Hepatocyte (in vitro differentiated cells): Measurements from ENCODE around the gene ITPR3. TPM values are rescaled to one million over a fixed set of nuclear protein-coding genes. Genes with fewer than 3 reads are reported as not detected.

ENCODE experiments used
- DNase-seq: peaks from one replicate; pipeline ENCODE4 v3.0.0-alpha.2; 2016; ENCODE audit warnings: low spot score
- H2AFZ ChIP-seq: fragments of 200-600 bp; sonication (generic); 2 replicates; pipeline ENCODE4 v1.6.0; 2016; ENCODE audit warnings: antibody characterized with exemption, mild to moderate bottlenecking
- H3K27ac ChIP-seq: fragments of 200-600 bp; sonication (generic); 2 replicates; pipeline ENCODE4 v1.5.1; 2016; ENCODE audit warnings: mild to moderate bottlenecking
- H3K27me3 ChIP-seq: fragments of 200-600 bp; sonication (generic); 2 replicates; pipeline ENCODE4 v1.6.1; 2016
- H3K36me3 ChIP-seq: fragments of 200-600 bp; sonication (generic); replicated peaks from 2 replicates; pipeline ENCODE4 v1.5.1; 2016; ENCODE audit warnings: low read depth; ENCODE audit not compliant: insufficient read depth
- H3K4me1 ChIP-seq: fragments of 200-600 bp; sonication (generic); 2 replicates; pipeline ENCODE4 v1.5.1; 2016; ENCODE audit warnings: mild to moderate bottlenecking, moderate library complexity; ENCODE audit not compliant: insufficient read depth
- H3K4me2 ChIP-seq: fragments of 200-600 bp; sonication (generic); 2 replicates; pipeline ENCODE4 v1.6.0; 2016
- H3K4me3 ChIP-seq: fragments of 200-600 bp; sonication (generic); 2 replicates; pipeline ENCODE4 v1.5.1; 2016; ENCODE audit warnings: mild to moderate bottlenecking
- H3K79me2 ChIP-seq: fragments of 200-600 bp; sonication (generic); 2 replicates; pipeline ENCODE4 v1.6.0; 2017; ENCODE audit warnings: mild to moderate bottlenecking
- H3K9me2 ChIP-seq: fragments of 200-600 bp; sonication (generic); replicated peaks from 2 replicates; pipeline ENCODE4 v1.6.0; 2017; ENCODE audit warnings: mild to moderate bottlenecking; ENCODE audit not compliant: insufficient read depth
- H3K9me3 ChIP-seq: fragments of 200-600 bp; sonication (generic); 2 replicates; pipeline ENCODE4 v1.5.1; 2016; ENCODE audit warnings: low read depth, mild to moderate bottlenecking
- H4K20me1 ChIP-seq: fragments of 200-600 bp; sonication (generic); 2 replicates; pipeline ENCODE4 v1.6.0; 2016; ENCODE audit warnings: mild to moderate bottlenecking; ENCODE audit not compliant: insufficient read depth, poor library complexity, severe bottlenecking
- EZH2 ChIP-seq: fragments of 200-600 bp; sonication (generic); IDR thresholded peaks from 2 replicates; pipeline ENCODE4 v1.6.1; 2016; ENCODE audit warnings: antibody characterized with exemption, mild to moderate bottlenecking, borderline replicate concordance
- EZH2phosphoT487 ChIP-seq: fragments of 200-600 bp; sonication (generic); IDR thresholded peaks from one replicate; pipeline ENCODE4 v1.6.1; 2018; ENCODE audit warnings: antibody characterized with exemption, mild to moderate bottlenecking, low read depth, moderate library complexity; ENCODE audit not compliant: unreplicated experiment, severe bottlenecking
- WGBS: methylation state at CpG from one replicate; pipeline ENCODE4 v1.1.6; 2016; ENCODE audit warnings: low lambda C conversion rate; ENCODE audit errors: missing lambda C conversion rate; 5-methylcytosine and 5-hydroxymethylcytosine counted together
- polyA plus RNA-seq: library from polyadenylated mRNA; unstranded; fragments of >200 nt; fragmentation: Nextera tagmentation; extraction: Ambion mirVana; gene quantifications from 2 replicates; pipeline ENCODE4 v1.2.1, GENCODE V29; 2016
- total RNA-seq: library from RNA; depleted of rRNA; stranded (reverse); fragments of >200 nt; gene quantifications from 2 replicates; pipeline ENCODE4 v1.2.3, GENCODE V29; 2014
- TF ChIP-seq, protein P1 (sequence below): fragments of 200-600 bp; sonication (generic); IDR thresholded peaks from 2 replicates; pipeline ENCODE4 v1.5.1; 2016; ENCODE audit warnings: antibody characterized with exemption, mild to moderate bottlenecking; ENCODE audit not compliant: poor library complexity

ITPR3 gene
- total and polyA plus RNA-seq, 2 experiments from 2014 or later, result 16.5 to 39.6 TPM

DNA sequence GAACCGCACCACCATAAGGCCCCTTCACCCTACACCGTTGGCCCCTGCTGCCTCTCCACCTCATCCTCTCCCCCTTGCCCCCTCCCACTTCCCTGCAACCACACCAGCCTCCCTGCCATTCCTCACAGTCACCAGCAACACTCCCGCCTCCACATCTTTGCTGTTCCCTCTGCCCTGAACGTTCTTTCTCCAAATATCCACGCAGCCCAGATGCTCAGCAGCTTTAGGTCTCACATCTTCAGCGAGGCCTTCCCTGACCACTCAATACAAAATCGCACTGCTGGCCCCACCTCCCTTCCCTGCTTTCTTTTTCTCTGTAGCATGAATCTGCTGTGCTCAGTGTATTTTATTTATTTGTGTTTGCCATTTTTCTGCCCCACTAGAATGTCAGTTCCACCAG lies 20.5 kb downstream of the ITPR3 start:
- H3K79me2 ChIP-seq, result peaks cover 14% of the 10 kb centered on the region
- no peak overlapping the region for H3K27ac ChIP-seq

DNA sequence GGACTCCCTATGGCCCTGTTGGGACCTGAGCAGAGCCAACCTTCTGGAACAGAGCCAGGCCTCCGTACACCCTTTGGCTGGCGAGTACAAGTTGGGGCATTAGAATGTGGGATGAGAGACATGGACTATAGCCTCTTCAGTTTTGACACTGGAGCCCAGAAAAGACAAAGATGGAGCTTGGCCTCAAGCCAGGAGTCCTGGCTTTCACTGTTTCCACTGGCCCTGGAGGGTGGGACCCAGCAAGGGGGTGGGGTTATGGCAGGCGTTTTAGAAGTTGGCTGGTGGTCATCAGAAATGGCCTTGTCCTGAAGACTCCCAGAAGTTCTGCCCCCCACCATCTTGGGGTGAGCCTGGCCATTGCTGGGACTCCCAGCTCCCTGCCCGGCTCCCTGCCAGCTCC lies 21.8 kb downstream of the ITPR3 start:
- Histone ChIP-seq H3K4me1 (peaks cover 8% of the 10 kb centered on the region), H3K9me3 (no peaks in the 10 kb centered on the region), H3K79me2 (peaks cover 9% of the 10 kb centered on the region), H3K4me2 (no peak overlapping the region), H3K27ac (no peak overlapping the region), H3K9me2 (no peaks in the 10 kb centered on the region), H4K20me1 (no peaks in the 10 kb centered on the region), H3K36me3 (no peaks in the 10 kb centered on the region), H3K27me3 (no peaks in the 10 kb centered on the region), H2AFZ (no peak overlapping the region), H3K4me3 (no peak overlapping the region)
- DNase-seq, result no peak
- TF ChIP-seq EZH2phosphoT487 (no peak), EZH2 (no peak)
- TF ChIP-seq, protein P1, sequence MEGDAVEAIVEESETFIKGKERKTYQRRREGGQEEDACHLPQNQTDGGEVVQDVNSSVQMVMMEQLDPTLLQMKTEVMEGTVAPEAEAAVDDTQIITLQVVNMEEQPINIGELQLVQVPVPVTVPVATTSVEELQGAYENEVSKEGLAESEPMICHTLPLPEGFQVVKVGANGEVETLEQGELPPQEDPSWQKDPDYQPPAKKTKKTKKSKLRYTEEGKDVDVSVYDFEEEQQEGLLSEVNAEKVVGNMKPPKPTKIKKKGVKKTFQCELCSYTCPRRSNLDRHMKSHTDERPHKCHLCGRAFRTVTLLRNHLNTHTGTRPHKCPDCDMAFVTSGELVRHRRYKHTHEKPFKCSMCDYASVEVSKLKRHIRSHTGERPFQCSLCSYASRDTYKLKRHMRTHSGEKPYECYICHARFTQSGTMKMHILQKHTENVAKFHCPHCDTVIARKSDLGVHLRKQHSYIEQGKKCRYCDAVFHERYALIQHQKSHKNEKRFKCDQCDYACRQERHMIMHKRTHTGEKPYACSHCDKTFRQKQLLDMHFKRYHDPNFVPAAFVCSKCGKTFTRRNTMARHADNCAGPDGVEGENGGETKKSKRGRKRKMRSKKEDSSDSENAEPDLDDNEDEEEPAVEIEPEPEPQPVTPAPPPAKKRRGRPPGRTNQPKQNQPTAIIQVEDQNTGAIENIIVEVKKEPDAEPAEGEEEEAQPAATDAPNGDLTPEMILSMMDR, result no peak
- WGBS, result 87% methylated on average over 4 of the region's 4 CpGs

More for the DNA sequence above, 20.5 kb downstream of the ITPR3 start:
- Histone ChIP-seq H3K9me2 (no peaks in the 10 kb centered on the region), H4K20me1 (no peaks in the 10 kb centered on the region), H3K4me1 (peaks cover 18% of the 10 kb centered on the region), H3K4me3 (no peak overlapping the region), H3K27me3 (no peaks in the 10 kb centered on the region), H3K36me3 (no peaks in the 10 kb centered on the region), H3K9me3 (no peaks in the 10 kb centered on the region), H2AFZ (no peak overlapping the region), H3K4me2 (no peak overlapping the region)
- DNase-seq, result no peak
- TF ChIP-seq, protein P1, result no peak
- no peak for TF ChIP-seq EZH2phosphoT487
- TF ChIP-seq EZH2, result no peak
- 82% methylated on average over 7 of the region's 7 CpGs for WGBS

DNA sequence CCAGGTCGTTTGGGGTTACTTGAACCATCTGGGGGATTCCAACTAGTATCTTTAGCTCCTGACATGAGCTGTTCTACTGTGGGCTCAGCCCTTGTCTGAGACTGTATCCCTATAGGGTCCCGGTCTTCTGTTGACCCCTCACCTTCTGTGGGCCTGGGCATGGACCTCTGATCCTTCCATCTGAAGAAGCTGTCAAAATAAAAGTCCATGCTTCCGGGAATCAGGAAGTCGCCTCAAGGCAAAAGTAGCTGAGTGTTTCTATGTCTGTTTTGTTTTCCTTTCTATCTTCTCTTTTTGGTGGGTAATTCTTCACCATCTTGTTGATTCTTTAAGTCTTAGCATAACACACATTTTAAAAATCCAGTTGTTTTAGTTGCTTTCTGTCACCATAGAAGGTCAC lies 30.3 kb downstream of the ITPR3 start:
- H3K4me2 ChIP-seq, result no peak overlapping the region
- H3K9me3 ChIP-seq, result no peaks in the 10 kb centered on the region
- H2AFZ ChIP-seq, result no peak overlapping the region
- no peaks in the 10 kb centered on the region for H3K9me2 ChIP-seq
- DNase-seq, result no peak
- TF ChIP-seq EZH2 (no peak), EZH2phosphoT487 (no peak)
- TF ChIP-seq, protein P1, result no peak
- no peak overlapping the region for H3K27ac ChIP-seq
- no peaks in the 10 kb centered on the region for H3K4me1 ChIP-seq
- H3K36me3 ChIP-seq, result no peaks in the 10 kb centered on the region
- H3K4me3 ChIP-seq, result no peak overlapping the region
- 76% methylated on average over 4 of the region's 4 CpGs for WGBS
- no peaks in the 10 kb centered on the region for H4K20me1 ChIP-seq
- H3K27me3 ChIP-seq, result no peaks in the 10 kb centered on the region
- no peaks in the 10 kb centered on the region for H3K79me2 ChIP-seq

DNA sequence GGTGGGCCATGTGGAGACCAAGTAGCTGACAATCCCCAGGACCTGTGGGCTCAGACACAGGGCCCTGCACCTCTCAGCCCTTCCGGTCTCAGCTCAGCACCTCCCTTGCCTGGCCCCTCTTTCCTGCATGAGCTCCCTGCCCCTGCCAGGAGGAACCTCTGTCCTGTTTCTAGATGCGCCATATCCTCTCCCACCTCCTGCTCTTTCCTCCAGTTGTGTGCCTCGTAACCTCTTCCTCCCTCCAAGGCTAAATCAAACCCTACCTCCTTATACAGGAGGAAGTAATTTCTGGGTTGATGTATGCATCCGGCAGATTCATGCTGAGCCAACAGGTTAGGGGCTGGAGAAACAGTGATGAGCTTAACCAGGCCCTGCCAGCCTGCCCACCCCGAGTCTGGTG lies 30.9 kb downstream of the ITPR3 start:
- Histone ChIP-seq H3K4me3 (no peak overlapping the region), H3K79me2 (no peaks in the 10 kb centered on the region), H3K4me2 (no peak overlapping the region), H3K27ac (no peak overlapping the region), H3K27me3 (no peaks in the 10 kb centered on the region), H2AFZ (no peak overlapping the region), H3K4me1 (no peaks in the 10 kb centered on the region), H3K9me2 (no peaks in the 10 kb centered on the region), H4K20me1 (no peaks in the 10 kb centered on the region), H3K36me3 (no peaks in the 10 kb centered on the region), H3K9me3 (no peaks in the 10 kb centered on the region)
- no peak for TF ChIP-seq EZH2
- TF ChIP-seq, protein P1, result no peak
- TF ChIP-seq EZH2phosphoT487, result no peak
- WGBS, result 89% methylated on average over 5 of the region's 5 CpGs
- no peak for DNase-seq
